ENCODE results near the gene HECTD2.
"Not testable (repeated sequence)": the region's sequence is repeated elsewhere in the genome, so short reads cannot be mapped to it uniquely, and the experiment has no call there.

HECTD2 gene

GRCh38 chr10:91389636-91390512, 20.3 kb upstream of the HECTD2 start:
- DNase-seq = peak in 1 of 2 donors; percentile 84
- Histone ChIP-seq H3K79me1 (ENCODE audit: low read length) (no peaks in the 10 kb centered on the region), H3K18ac (ENCODE audit: low read length) (no peak overlapping the region), H2BK12ac (ENCODE audit: low read length) (no peak overlapping the region), H3K79me2 (ENCODE audit: control insufficient read depth, insufficient read depth, low read length, poor library complexity) (no peaks in the 10 kb centered on the region), H4K91ac (ENCODE audit: low read depth, low read length) (no peak overlapping the region), H3K4ac (ENCODE audit: low read depth, low read length) (no peak overlapping the region), H3K14ac (ENCODE audit: low read length) (no peak overlapping the region), H3K4me3 (ENCODE audit: low read depth, low read length) (no peak overlapping the region), H3K4me2 (ENCODE audit: low read length) (no peak overlapping the region), H2AFZ (ENCODE audit: insufficient read depth, low read length, poor library complexity) (no peak overlapping the region), H2BK120ac (ENCODE audit: insufficient read depth, low read length, poor library complexity) (no peak overlapping the region), H4K8ac (ENCODE audit: low read depth, low read length) (no peak overlapping the region), H2BK5ac (ENCODE audit: low read depth, low read length, poor library complexity) (no peak overlapping the region), H3K9me3 (ENCODE audit: insufficient read depth, low read depth, low read length) (no peaks in the 10 kb centered on the region), H3K27me3 (ENCODE audit: insufficient read depth, low read length) (no peaks in the 10 kb centered on the region), H4K12ac (ENCODE audit: low read depth, low read length) (no peak overlapping the region), H2AK5ac (ENCODE audit: low read length) (no peak overlapping the region), H3K23ac (ENCODE audit: low read length) (no peak overlapping the region), H3K4me1 (ENCODE audit: control insufficient read depth in 1 of 2, insufficient read depth in 2 of 2, low read length in 2 of 2) (no peaks in the 10 kb centered on the region), H3K36me3 (ENCODE audit: control insufficient read depth in 1 of 2, insufficient read depth in 2 of 2, low read length in 2 of 2) (no peaks in the 10 kb centered on the region), H3K27ac (ENCODE audit: low read depth, low read length) (no peak overlapping the region), H3K9ac (ENCODE audit: low read length) (no peak overlapping the region)
- WGBS (ENCODE audit: extremely low coverage, insufficient coverage, insufficient read length) = no CpG with 5 or more reads among the region's 8 CpGs

- H3K14ac ChIP-seq (ENCODE audit: low read length); H3K79me1 ChIP-seq (ENCODE audit: low read length); H3K23ac ChIP-seq (ENCODE audit: low read length); H3K27me3 ChIP-seq (ENCODE audit: insufficient read depth, low read length); DNase-seq; H3K4me2 ChIP-seq (ENCODE audit: low read length); H4K8ac ChIP-seq (ENCODE audit: low read depth, low read length); H4K91ac ChIP-seq (ENCODE audit: low read depth, low read length); H3K9me3 ChIP-seq (ENCODE audit: insufficient read depth, low read depth, low read length); H2AFZ ChIP-seq (ENCODE audit: insufficient read depth, low read length, poor library complexity); H2BK5ac ChIP-seq (ENCODE audit: low read depth, low read length, poor library complexity); H3K9ac ChIP-seq (ENCODE audit: low read length); H3K79me2 ChIP-seq (ENCODE audit: control insufficient read depth, insufficient read depth, low read length, poor library complexity); H2BK12ac ChIP-seq (ENCODE audit: low read length); H2AK5ac ChIP-seq (ENCODE audit: low read length); H2BK120ac ChIP-seq (ENCODE audit: insufficient read depth, low read length, poor library complexity); H3K4me1 ChIP-seq (ENCODE audit: control insufficient read depth in 1 of 2, insufficient read depth in 2 of 2, low read length in 2 of 2); H3K4me3 ChIP-seq (ENCODE audit: low read depth, low read length); H3K18ac ChIP-seq (ENCODE audit: low read length); H3K27ac ChIP-seq (ENCODE audit: low read depth, low read length); H4K12ac ChIP-seq (ENCODE audit: low read depth, low read length); H3K36me3 ChIP-seq (ENCODE audit: control insufficient read depth in 1 of 2, insufficient read depth in 2 of 2, low read length in 2 of 2); H3K4ac ChIP-seq (ENCODE audit: low read depth, low read length): not testable (repeated sequence)
- WGBS (ENCODE audit: extremely low coverage, insufficient coverage, insufficient read length) = no CpG with 5 or more reads among the region's 3 CpGs
Measured at GRCh38 chr10:91390513-91390825, 19.7 kb upstream of the HECTD2 start.

GRCh38 chr10:91391920-91392319, 18.2 kb upstream of the HECTD2 start:
- Histone ChIP-seq H3K23ac (ENCODE audit: low read length) (no peak overlapping the region), H3K27me3 (ENCODE audit: insufficient read depth, low read length) (no peaks in the 10 kb centered on the region), H4K91ac (ENCODE audit: low read depth, low read length) (no peak overlapping the region), H2BK12ac (ENCODE audit: low read length) (no peak overlapping the region), H2BK5ac (ENCODE audit: low read depth, low read length, poor library complexity) (no peak overlapping the region), H3K36me3 (ENCODE audit: control insufficient read depth in 1 of 2, insufficient read depth in 2 of 2, low read length in 2 of 2) (no peaks in the 10 kb centered on the region), H3K9me3 (ENCODE audit: insufficient read depth, low read depth, low read length) (no peaks in the 10 kb centered on the region), H3K18ac (ENCODE audit: low read length) (no peak overlapping the region), H2AFZ (ENCODE audit: insufficient read depth, low read length, poor library complexity) (no peak overlapping the region), H3K79me1 (ENCODE audit: low read length) (no peaks in the 10 kb centered on the region), H3K4me1 (ENCODE audit: control insufficient read depth in 1 of 2, insufficient read depth in 2 of 2, low read length in 2 of 2) (no peaks in the 10 kb centered on the region), H2BK120ac (ENCODE audit: insufficient read depth, low read length, poor library complexity) (no peak overlapping the region), H4K12ac (ENCODE audit: low read depth, low read length) (no peak overlapping the region), H3K4ac (ENCODE audit: low read depth, low read length) (no peak overlapping the region), H3K79me2 (ENCODE audit: control insufficient read depth, insufficient read depth, low read length, poor library complexity) (no peaks in the 10 kb centered on the region), H3K9ac (ENCODE audit: low read length) (no peak overlapping the region), H3K4me2 (ENCODE audit: low read length) (no peak overlapping the region), H4K8ac (ENCODE audit: low read depth, low read length) (no peak overlapping the region), H3K27ac (ENCODE audit: low read depth, low read length) (no peak overlapping the region), H2AK5ac (ENCODE audit: low read length) (no peak overlapping the region), H3K14ac (ENCODE audit: low read length) (no peak overlapping the region), H3K4me3 (ENCODE audit: low read depth, low read length) (no peak overlapping the region)
- DNase-seq = no peak
- WGBS (ENCODE audit: extremely low coverage, insufficient coverage, insufficient read length) = no CpG with 5 or more reads among the region's 1 CpG

- no peak overlapping the region for H3K9ac ChIP-seq (ENCODE audit: low read length)
- H3K23ac ChIP-seq (ENCODE audit: low read length) = no peak overlapping the region
- peaks cover 15% of the 10 kb centered on the region for H3K79me1 ChIP-seq (ENCODE audit: low read length)
- H3K36me3 ChIP-seq (ENCODE audit: control insufficient read depth in 1 of 2, insufficient read depth in 2 of 2, low read length in 2 of 2) = no peaks in the 10 kb centered on the region
- WGBS (ENCODE audit: extremely low coverage, insufficient coverage, insufficient read length) = no CpG with 5 or more reads among the region's 3 CpGs
- H4K8ac ChIP-seq (ENCODE audit: low read depth, low read length) = no peak overlapping the region
- no peak overlapping the region for H3K14ac ChIP-seq (ENCODE audit: low read length)
- H3K27ac ChIP-seq (ENCODE audit: low read depth, low read length) = no peak overlapping the region
- H3K79me2 ChIP-seq (ENCODE audit: control insufficient read depth, insufficient read depth, low read length, poor library complexity) = peaks cover 10% of the 10 kb centered on the region
- no peak overlapping the region for H4K12ac ChIP-seq (ENCODE audit: low read depth, low read length)
- H2BK5ac ChIP-seq (ENCODE audit: low read depth, low read length, poor library complexity) = no peak overlapping the region
- H2AFZ ChIP-seq (ENCODE audit: insufficient read depth, low read length, poor library complexity) = no peak overlapping the region
- no peak overlapping the region for H2AK5ac ChIP-seq (ENCODE audit: low read length)
- no peaks in the 10 kb centered on the region for H3K9me3 ChIP-seq (ENCODE audit: insufficient read depth, low read depth, low read length)
- no peak overlapping the region for H2BK120ac ChIP-seq (ENCODE audit: insufficient read depth, low read length, poor library complexity)
- no peak overlapping the region for H2BK12ac ChIP-seq (ENCODE audit: low read length)
- no peak overlapping the region for H3K4ac ChIP-seq (ENCODE audit: low read depth, low read length)
- H3K18ac ChIP-seq (ENCODE audit: low read length) = no peak overlapping the region
- H3K4me3 ChIP-seq (ENCODE audit: low read depth, low read length) = no peak overlapping the region
- DNase-seq = no peak
- H3K27me3 ChIP-seq (ENCODE audit: insufficient read depth, low read length) = no peaks in the 10 kb centered on the region
- H3K4me1 ChIP-seq (ENCODE audit: control insufficient read depth in 1 of 2, insufficient read depth in 2 of 2, low read length in 2 of 2) = peaks cover 0 to 3% of the 10 kb centered on the region in 2 experiments
- no peak overlapping the region for H3K4me2 ChIP-seq (ENCODE audit: low read length)
- H4K91ac ChIP-seq (ENCODE audit: low read depth, low read length) = no peak overlapping the region
Measured at GRCh38 chr10:91406322-91406721, 3.8 kb upstream of the HECTD2 start.

All from trophoblast cell (in vitro differentiated cells and primary cell).